Thyroid gland (tissue), 4 donors: Measurements from ENCODE around the gene SLC35B2. TPM values are rescaled to one million over a fixed set of nuclear protein-coding genes. Genes with fewer than 3 reads are reported as not detected.

Experiments used
- DNase-seq, 2 donors: peaks; one replicate each; pipeline ENCODE4 v3.0.0-alpha.2; 2019
- H3K27ac ChIP-seq, 3 donors: fragments of 200-600 bp; sonication (generic); 1 replicate in 2 of 3; 2 replicates in 1 of 3; pipeline ENCODE4 v1.5.1; 2016 to 2019; ENCODE audit warnings: mild to moderate bottlenecking in 1 of 3, moderate library complexity in 1 of 3
- H3K27me3 ChIP-seq: fragments of 200-600 bp; sonication (generic); one replicate; pipeline ENCODE4 v1.5.1; 2019
- H3K36me3 ChIP-seq, 2 donors: fragments of 200-600 bp; sonication (generic); one replicate each; pipeline ENCODE4 v1.5.1; 2016 to 2019
- H3K4me1 ChIP-seq, 2 donors: fragments of 200-600 bp; sonication (generic); one replicate each; pipeline ENCODE4 v1.5.1; 2017 to 2019
- H3K4me3 ChIP-seq, 3 donors: fragments of 200-600 bp; sonication (generic); replicated peaks in 1 of 3; 1 replicate in 2 of 3; 2 replicates in 1 of 3; pipeline ENCODE4 v1.5.1; 2016; ENCODE audit warnings: mild to moderate bottlenecking in 1 of 3
- H3K9me3 ChIP-seq: fragments of 200-600 bp; sonication (generic); one replicate; pipeline ENCODE4 v1.5.1; 2017
- CTCF ChIP-seq, 6 experiments: fragments of 200-600 bp in 3 of 6; fragments of 450-650 bp in 3 of 6; sonication (generic) in 3 of 6; IDR thresholded peaks; one replicate each; pipeline ENCODE4 v1.5.1; 2016 to 2019; ENCODE audit warnings: antibody characterized with exemption in 6 of 6, mild to moderate bottlenecking in 2 of 6, inconsistent platforms in 1 of 6, moderate library complexity in 1 of 6
- POLR2A ChIP-seq, 2 donors: fragments of 450-650 bp; IDR thresholded peaks; one replicate each; pipeline ENCODE4 v1.6.1; 2017; ENCODE audit warnings: antibody characterized with exemption in 2 of 2, mild to moderate bottlenecking in 2 of 2, moderate library complexity in 1 of 2
- WGBS, 2 donors: methylation state at CpG; one replicate each; pipeline ENCODE4 v1.1.5; 2017; 5-methylcytosine and 5-hydroxymethylcytosine counted together
- intact Hi-C: fragments of 100-400 bp; cut with DNase I; formaldehyde crosslinking; loops from one replicate; pipeline ENCODE4 v1.15.1; 2023
- total RNA-seq, 4 donors: library from RNA; depleted of rRNA; stranded (reverse); fragments of >200 nt; gene quantifications; one replicate each; pipeline ENCODE4 v1.2.3, GENCODE V29; 2016

The SLC35B2 gene
- total RNA-seq, 4 donors from 2014 or later = 28.5 to 46.5 (median 41.8) TPM

DNA sequence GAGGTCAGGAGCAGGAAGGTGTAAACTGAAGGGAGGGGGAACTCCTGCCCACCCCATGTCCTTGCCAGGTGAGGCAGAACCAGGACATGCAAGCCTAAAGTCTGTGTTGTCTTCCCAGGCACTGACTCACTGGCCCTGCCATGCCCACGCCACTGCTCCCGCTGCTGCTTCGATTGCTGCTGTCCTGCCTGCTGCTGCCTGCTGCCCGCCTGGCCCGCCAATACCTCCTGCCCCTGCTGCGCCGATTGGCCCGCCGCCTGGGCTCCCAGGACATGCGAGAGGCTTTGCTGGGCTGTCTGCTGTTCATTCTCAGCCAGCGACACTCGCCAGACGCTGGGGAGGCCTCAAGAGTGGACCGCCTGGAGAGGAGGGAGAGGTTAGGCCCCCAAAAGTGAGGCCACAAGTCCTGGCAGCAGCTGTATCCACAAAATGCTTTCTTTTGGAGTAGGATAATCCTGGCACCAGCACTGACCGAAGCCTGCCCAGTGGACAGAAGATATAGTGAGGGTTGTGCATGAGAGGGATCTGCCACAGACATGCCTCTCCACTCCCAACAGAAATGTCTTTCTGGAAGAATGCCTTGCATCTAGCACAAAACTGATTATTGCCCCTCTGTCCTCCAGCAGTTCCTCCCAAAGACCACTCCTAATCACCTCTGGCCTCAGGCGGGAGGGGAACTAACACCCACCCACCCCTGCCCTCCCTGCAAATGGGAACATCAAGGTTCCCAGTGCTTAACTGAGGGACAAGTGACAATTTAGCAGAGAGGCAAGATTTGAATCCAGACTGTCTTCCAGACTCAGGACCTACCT lies 39.8 kb downstream of the SLC35B2 start:
- H3K4me1 ChIP-seq = peaks cover 24 to 44% of the 10 kb centered on the region in 2 donors
- intact Hi-C loops = no loop called here
- TF ChIP-seq CTCF (IDR thresholded peaks at IDR 0.05) (no peak), POLR2A (IDR thresholded peaks at IDR 0.05) (no peak)
- H3K9me3 ChIP-seq = no peaks in the 10 kb centered on the region
- no peaks in the 10 kb centered on the region for H3K36me3 ChIP-seq
- no peaks in the 10 kb centered on the region for H3K27me3 ChIP-seq
- H3K4me3 ChIP-seq = no peak overlapping the region
- 77 to 79% methylated on average over 16 of the region's 16 CpGs for WGBS, 2 donors
- peak in 1 of 2 donors; percentile 33 for DNase-seq
- H3K27ac ChIP-seq = peak overlapping the region in 2 of 3 donors; percentile 12 to 93

DNA sequence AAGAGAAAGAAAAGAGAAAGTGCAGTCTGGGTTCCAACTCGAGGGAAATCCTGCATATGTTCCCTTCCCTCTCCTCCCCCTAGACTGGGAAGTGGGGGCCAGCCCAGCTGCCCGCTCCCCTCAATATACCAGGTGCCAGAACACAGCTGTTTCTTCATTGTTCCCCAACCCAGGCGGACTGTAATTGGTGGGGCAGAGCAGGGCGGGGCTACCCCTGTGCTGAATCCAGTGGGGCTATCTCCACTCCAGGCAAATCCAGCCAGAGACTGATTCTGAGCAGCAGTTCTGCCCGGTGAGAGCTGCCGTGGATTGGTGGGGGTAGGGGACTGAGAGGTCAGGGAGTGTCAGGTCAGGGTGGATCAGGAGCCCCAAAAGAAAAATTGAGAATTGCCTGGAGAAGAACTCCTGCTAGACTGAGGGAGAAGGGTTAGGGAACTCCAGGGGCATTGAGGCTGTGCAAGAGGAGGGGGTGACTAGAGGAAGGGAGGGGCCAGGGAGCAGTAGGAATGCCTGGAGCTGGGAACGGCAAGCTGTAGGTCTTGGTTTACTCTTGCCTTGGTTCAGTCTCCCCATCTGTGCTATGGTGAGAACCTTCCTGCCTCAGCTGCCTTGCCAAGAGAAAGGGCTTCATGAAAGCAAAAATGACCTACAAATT lies 40.5 kb downstream of the SLC35B2 start, which contains the start of gene MYMX:
Gene MYMX (plus strand): TSS at position 250 of the 655 bp plus-strand sequence. CDS start 546 bp downstream, outside the sequence.
- no peaks in the 10 kb centered on the region for H3K27me3 ChIP-seq
- DNase-seq = no peak
- H3K4me3 ChIP-seq = no peak within 1 kb of the TSS
- H3K36me3 ChIP-seq = no peaks in the 10 kb centered on the region
- peaks cover 17 to 36% of the 10 kb centered on the region in 2 donors for H3K4me1 ChIP-seq
- intact Hi-C loops = no loop called here
- WGBS, 2 donors = 44 to 48% methylated on average over 7 of the region's 7 CpGs
- no peaks in the 10 kb centered on the region for H3K9me3 ChIP-seq
- peak within 1 kb of the TSS in 2 of 3 donors; percentile 12 to 93 for H3K27ac ChIP-seq
- TF ChIP-seq POLR2A (IDR thresholded peaks at IDR 0.05) (no peak), CTCF (IDR thresholded peaks at IDR 0.05) (no peak)

DNA sequence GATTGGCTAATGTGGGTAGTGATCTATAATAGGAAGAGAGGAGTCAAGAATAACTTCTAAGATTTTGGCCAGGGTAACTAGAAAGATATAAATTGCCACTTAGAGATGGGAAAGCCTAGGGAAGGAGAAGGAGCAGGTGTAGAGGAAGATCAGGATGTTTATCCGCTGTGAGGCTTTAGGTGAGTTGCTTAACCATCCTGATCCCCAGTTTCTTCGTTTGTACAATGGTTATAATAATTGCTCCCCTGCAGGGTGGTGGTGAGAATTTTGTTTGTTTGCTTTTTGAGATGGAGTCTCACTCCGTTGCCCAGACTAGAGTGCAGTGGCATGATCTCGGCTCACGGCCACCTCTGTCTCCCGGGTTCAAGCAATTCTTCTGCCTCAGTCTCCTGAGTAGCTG lies 43.0 kb downstream of the SLC35B2 start:
- no peak for DNase-seq
- Histone ChIP-seq H3K27ac (no peak overlapping the region), H3K36me3 (no peaks in the 10 kb centered on the region), H3K4me3 (no peak overlapping the region), H3K27me3 (no peaks in the 10 kb centered on the region), H3K4me1 (peaks cover 0 to 23% of the 10 kb centered on the region in 2 donors), H3K9me3 (no peaks in the 10 kb centered on the region)
- 84 to 88% methylated on average over 6 of the region's 6 CpGs for WGBS, 2 donors
- TF ChIP-seq CTCF (IDR thresholded peaks at IDR 0.05) (no peak), POLR2A (IDR thresholded peaks at IDR 0.05) (no peak)
- intact Hi-C loops = no loop called here

DNA sequence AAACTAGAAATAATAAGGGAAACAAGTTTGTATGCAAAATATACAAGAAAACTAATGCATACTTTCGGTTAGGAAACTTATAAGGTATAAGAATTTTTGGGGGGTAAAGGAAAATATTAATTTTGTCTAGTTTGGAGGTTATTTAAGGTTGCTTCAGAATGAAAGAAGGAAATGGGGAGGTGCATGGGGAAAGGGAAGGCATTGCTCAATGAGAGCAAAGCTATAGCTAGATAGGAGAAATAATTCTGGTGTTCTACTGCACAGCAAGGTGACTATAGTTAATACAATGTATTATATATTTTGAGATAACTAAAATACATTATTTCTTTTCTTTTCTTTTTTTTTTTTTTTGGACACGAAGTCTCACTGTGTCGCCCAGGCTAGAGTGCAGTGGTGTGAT lies 46.0 kb downstream of the SLC35B2 start:
- TF ChIP-seq POLR2A (IDR thresholded peaks at IDR 0.05) (no peak), CTCF (IDR thresholded peaks at IDR 0.05) (no peak)
- H3K4me1 ChIP-seq = no peaks in the 10 kb centered on the region
- H3K27me3 ChIP-seq = no peaks in the 10 kb centered on the region
- DNase-seq = no peak
- intact Hi-C loops = no loop called here
- H3K4me3 ChIP-seq = no peak overlapping the region
- no peak overlapping the region for H3K27ac ChIP-seq
- H3K9me3 ChIP-seq = no peaks in the 10 kb centered on the region
- WGBS, 2 donors = 81 to 93% methylated on average over 3 of the region's 3 CpGs
- H3K36me3 ChIP-seq = no peaks in the 10 kb centered on the region

DNA sequence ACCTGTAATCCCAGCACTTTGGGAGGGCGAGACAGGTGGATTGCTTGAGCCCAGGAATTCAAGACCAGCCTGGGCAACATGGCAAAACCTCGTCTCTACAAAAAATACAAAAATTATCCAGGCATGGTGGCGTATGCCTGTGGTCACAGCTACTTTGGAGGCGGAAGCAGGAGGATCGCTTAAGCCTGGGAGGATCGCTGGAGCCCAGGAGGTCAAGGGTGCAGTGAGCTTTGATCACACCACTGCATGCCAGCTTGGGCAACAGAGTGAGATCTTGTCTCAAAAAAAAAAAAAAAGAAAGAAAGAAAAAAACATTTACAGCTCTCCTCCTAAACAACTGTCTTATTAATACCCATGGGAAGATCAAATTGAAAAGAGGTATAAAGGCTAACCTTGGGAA lies 49.4 kb downstream of the SLC35B2 start:
- Histone ChIP-seq H3K27ac (no peak overlapping the region), H3K36me3 (no peaks in the 10 kb centered on the region), H3K9me3 (no peaks in the 10 kb centered on the region), H3K27me3 (no peaks in the 10 kb centered on the region), H3K4me3 (no peak overlapping the region), H3K4me1 (peaks cover 0 to under 1% of the 10 kb centered on the region in 2 donors)
- DNase-seq = no peak
- 83 to 89% methylated on average over 6 of the region's 6 CpGs for WGBS, 2 donors
- intact Hi-C loops = no loop called here
- TF ChIP-seq POLR2A (IDR thresholded peaks at IDR 0.05) (no peak), CTCF (IDR thresholded peaks at IDR 0.05) (no peak)
